NCI-H146 treated with DMSO at 0.1 percent for 48 hours (cell line): ENCODE data around the gene ARHGAP26.
"Not testable (repeated sequence)": the region's sequence is repeated elsewhere in the genome, so short reads cannot be mapped to it uniquely, and the experiment has no call there.

Experiments used
- DNase-seq: peaks from one replicate; lab custom pipeline; 2025; ENCODE audit not compliant: unreplicated experiment; lab: John Stamatoyannopoulos, UW

The ARHGAP26 gene

DNA sequence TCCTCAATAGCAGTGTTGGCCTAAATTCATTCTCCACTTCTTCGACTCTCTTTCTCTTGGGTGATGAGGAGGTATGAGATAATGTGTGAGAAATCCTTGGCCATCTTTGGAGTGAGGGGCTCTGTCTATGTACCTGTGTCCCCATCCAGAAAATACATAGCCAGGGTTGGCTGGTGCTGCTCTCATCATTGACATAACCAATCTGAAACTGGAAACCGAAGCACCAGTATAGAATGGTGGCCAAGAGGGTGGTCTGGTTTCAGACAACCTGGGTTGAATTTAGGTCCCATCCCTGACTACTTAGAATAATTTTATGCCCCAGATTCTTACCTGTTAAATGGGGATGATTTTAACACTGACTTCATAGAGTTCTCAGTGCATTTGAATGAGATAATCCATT is 208.1 kb downstream of the ARHGAP26 start:
- no peak for DNase-seq

- DNase-seq, result no peak
These were observed 208.5 kb downstream of the ARHGAP26 start for GRCh38 chr5:142978726-142979125.

- DNase-seq, result no peak
These were observed 209.5 kb downstream of the ARHGAP26 start for GRCh38 chr5:142979636-142980035.

- no peak for DNase-seq
These were observed 211.3 kb downstream of the ARHGAP26 start for GRCh38 chr5:142981475-142981874.

GRCh38 chr5:142981886-142982820 is 212.0 kb downstream of the ARHGAP26 start:
- no peak for DNase-seq

GRCh38 chr5:142982821-142983200 is 212.6 kb downstream of the ARHGAP26 start:
- DNase-seq, result no peak

GRCh38 chr5:142984011-142984410 is 213.8 kb downstream of the ARHGAP26 start:
- no peak for DNase-seq

DNA sequence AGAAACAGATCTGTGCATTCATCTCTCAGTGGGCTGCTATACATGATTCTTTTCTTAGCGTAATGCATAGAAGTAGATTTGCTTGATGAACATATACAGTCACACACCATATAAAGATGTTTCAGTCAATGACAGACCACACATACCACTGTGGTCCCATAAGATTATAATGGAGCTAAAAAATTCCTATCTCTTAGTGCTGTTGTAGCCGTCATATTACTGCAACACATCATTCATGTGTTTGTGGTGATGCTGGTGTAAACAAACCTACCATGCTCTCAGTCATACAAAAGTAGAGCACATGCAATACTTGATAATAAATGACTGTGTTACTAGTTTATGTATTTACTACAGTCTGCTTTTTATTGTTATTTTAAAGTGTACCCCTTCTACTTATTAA is 214.3 kb downstream of the ARHGAP26 start:
- no peak for DNase-seq

GRCh38 chr5:142989270-142989669 is 219.1 kb downstream of the ARHGAP26 start:
- not testable (repeated sequence) for DNase-seq

GRCh38 chr5:142990073-142990472 is 219.9 kb downstream of the ARHGAP26 start:
- DNase-seq, result not testable (repeated sequence)

- no peak for DNase-seq
These were observed 224.0 kb downstream of the ARHGAP26 start for GRCh38 chr5:142994218-142994617.

DNA sequence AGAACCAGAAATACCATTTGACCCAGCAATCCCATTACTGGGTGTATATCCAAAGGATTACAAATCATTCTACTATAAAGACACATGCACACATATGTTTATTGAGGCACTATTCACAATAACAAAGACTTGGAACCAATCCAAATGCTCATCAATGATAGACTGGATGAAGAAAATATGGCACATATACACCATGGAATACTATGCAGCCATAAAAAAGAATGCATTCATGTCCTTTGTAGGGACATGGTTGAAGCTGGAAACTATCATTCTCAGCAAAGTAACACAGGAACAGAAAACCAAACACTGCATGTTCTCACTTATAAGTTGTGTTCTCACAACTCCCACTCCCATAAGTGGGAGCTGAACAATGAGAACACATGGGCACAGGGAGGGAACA is 225.4 kb downstream of the ARHGAP26 start:
- not testable (repeated sequence) for DNase-seq

DNA sequence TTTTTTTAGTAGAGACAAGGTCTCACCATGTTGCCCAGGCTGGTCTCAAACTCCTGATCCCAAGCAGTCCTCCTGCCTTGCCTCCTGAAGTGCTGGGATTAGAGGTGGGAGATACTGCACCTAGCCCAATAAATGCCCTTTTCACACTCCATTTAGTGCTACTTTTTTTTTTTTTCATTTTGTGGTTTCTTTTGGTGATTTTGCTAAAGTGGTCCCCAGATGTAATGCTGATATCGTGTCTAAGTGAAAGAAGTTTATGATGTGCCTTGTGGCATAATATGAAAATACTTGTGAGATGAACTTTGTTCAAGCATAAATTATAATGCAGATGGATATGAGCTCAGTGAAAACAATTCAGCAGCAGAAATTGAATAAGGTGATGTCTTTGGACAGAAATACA is 227.4 kb downstream of the ARHGAP26 start:
- DNase-seq, result no peak

GRCh38 chr5:142998316-142999020 is 228.3 kb downstream of the ARHGAP26 start:
- no peak for DNase-seq

DNA sequence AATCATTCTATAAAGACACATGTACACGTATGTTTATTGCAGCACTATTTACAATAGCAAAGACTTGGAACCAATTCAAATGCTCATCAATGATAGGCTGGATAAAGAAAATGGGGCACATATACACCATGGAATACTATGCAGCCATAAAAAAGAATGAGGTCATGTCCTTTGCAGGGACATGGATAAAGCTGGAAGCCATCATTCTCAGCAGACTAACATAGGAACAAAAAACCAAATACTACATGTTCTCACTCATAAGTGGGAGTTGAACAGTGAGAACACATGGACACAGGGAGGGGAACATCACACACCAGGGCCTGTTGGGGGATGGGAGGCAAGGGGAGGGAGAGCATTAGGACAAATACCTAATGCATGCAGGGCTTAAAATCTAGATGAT is 230.4 kb downstream of the ARHGAP26 start:
- not testable (repeated sequence) for DNase-seq

DNA sequence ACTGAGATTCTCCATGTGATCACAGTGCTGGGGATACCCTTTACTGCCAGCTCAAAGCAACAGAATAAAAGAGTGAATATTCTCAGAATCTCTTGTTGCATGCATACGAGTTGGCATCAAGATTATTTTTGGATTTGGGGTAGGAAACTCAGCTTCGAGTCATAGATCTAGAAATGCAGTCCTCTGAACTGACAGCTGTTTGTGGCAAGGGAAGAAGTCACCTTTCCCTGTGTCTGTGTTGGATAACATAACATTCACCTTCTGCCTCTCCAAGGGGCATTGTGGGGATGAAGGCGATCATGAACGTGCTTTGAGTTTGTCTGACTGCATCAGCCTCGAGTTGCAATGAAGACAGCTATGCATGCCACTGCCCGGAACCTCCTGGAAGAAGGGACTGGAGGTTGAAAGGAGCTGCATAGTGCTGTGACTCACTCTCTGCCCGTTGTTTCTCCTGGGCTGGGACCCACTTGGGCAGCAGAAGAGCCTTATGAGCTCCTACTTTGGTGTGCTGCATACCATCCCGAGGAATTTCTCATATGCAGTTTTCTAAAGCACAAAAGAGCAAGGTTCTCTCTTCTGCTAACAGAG is 231.7 kb downstream of the ARHGAP26 start:
- no peak for DNase-seq

DNA sequence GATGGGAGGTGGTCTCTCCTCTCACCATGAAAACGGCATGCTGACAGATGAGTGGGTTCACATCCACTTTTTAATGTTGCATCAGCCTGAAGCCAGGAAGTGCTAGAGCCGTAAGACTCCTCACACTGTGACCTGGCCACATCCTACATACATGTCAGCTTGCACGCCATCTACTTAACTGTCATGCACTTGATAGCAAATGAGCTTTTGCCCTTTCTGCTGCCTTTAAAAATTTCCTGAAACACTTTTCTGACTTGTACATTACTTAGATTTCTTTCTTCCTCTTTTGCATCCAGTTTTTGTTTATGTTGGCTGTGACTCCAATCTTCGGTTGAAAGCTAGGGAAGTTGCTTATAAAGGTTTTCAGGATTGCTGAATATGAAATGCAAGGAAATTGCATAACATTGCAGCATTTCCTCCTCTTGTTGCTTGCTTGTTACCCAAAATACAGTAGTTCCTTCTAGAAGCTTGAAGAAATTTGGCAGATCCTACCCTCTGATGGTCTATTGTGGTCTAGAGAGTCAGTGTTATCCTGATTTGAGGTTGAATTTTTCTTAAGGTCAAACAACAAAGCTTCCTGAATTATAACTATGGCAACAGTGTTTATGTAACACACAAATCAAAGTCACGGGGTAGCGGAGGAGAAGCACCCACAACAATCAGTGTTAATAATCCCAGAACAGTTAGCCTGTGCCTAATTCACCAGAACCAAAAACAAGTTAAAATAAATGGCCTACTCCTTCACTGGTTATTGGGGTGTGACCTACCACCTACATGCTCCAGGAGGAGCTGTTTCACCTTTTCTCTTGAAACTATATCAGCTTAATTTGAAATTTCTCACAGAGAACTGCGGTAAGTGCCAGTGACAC is 232.5 kb downstream of the ARHGAP26 start:
- DNase-seq, result no peak

GRCh38 chr5:143003328-143003636 is 233.1 kb downstream of the ARHGAP26 start:
- no peak for DNase-seq

DNA sequence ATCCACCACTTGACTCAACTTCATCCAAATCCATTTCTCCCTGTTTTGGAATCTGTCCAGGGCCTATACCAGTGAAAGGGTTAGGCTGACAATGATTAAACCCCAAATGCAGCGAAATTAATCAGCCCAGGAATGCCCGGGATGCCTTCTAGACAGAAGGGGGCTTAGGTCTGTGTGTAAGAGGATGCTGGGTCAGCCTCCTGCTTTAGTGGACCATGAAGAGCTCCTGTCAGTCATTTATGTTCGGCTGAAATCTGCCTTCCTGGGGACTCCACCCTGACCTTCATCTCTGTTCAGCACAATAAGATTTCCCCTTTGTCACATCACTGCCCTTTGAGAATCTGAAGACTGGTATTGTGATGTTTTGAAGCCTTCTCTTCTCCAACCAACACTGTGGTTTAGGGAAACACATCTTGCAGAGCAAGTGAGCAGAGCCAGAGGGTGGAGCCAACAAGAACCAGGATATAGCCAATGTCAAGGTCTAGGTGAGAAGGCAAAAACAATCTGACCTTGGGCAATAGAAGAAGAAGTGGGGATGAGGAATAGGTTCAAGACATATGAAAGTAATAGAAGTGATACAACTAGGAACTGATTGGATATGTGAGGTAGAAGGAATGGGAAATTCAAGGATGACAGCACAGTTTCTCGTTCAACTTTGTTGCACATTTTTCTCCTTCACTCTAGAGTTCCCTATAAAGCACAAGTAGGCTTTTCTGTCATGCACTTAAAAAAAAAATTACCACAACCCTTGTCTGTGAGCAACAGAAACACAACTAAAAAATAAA is 234.4 kb downstream of the ARHGAP26 start:
- no peak for DNase-seq

GRCh38 chr5:143006501-143006900 is 236.3 kb downstream of the ARHGAP26 start:
- no peak for DNase-seq
